Melanocyte of skin (primary cell): ENCODE measurements around the gene CHID1. TPM values are rescaled to one million over a fixed set of nuclear protein-coding genes. Genes with fewer than 3 reads are reported as not detected.

Experiments
- small RNA-seq, 2 donors: library from RNA; depleted of rRNA; stranded (forward); fragments of <200 nt; gene quantifications; one replicate each; pipeline ENCODE3, GENCODE V24; 2012
- total RNA-seq, 2 donors: library from RNA; depleted of rRNA; stranded (reverse); fragments of >200 nt; gene quantifications; 2 replicates each; pipeline ENCODE4 v1.2.3, GENCODE V29; 2012

CHID1 gene
- 10 to 100 TPM; 20.6 to 39.3 TPM for total RNA-seq

DNA sequence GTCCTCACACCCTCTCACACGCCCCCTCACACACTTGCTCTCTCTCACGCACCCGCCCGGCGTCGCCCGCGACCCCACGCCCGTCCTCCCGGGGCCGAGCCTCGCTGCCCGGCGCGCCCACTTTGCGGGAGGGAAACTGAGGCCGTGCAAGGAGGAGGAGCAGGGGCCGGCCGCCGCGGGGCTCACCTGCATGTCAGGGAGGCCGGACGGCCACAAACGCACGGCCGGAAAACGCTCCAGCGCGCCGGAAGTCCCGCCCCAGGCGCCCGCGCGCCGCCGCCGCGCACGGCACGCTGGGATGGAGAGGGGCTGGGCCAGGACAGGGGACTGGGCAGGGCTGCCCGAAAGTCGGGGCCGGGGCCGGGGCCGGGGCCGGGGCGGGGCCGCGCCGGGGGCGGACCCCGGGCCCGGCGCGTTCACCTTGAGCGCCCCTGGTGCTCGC, at the start of gene CHID1:
Gene CHID1 (minus strand): TSS at position 222 of the 442 bp plus-strand sequence. CDS start 5,994 bp downstream, outside the sequence.

GRCh38 chr11:925496-926301, 15.1 kb upstream of the CHID1 start, which contains the start of gene AP2A2:
TSS of gene AP2A2 (plus strand) at chr11:925870. CDS start at chr11:926022, 152 bp downstream.

DNA sequence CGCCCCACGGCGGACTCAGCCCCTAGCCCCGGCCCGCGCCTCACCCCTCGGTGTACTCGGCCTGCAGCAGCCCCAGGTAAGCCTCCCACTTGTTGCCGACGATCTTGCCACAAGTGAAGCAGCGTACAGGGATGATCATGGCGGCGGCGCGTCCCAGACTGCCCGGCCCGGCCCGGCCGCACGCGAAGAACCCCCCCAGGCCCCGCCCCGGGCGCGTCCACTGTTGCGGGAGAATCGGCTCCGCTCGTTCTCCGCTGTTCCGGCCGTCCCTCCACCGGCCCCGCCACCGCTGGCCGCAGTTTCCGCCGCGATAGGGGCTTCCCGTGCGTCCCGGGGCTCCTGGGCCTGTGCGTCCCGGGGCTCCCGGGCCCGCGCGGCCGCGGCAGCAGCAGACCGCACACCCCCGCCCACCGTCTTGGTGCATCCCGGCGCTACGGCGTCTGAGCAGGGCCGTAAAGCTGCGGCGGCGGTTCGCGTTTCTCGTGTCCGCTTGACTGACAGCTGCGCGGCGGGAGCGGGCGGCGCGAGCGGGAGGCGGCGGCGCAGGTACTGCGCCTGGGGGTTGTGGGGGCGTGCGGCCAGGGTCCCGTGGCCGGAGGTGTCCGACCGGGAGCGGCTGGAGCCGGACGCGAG, 68.1 kb downstream of the CHID1 start, which contains the start of the genes POLR2L and TSPAN4:
Gene POLR2L (minus strand): TSS at position 160 of the 633 bp plus-strand sequence. CDS start 21 bp downstream, at position 139.
Gene TSPAN4 (plus strand): TSS at position 483 of the 633 bp plus-strand sequence. CDS start 7,453 bp downstream, outside the sequence.

DNA sequence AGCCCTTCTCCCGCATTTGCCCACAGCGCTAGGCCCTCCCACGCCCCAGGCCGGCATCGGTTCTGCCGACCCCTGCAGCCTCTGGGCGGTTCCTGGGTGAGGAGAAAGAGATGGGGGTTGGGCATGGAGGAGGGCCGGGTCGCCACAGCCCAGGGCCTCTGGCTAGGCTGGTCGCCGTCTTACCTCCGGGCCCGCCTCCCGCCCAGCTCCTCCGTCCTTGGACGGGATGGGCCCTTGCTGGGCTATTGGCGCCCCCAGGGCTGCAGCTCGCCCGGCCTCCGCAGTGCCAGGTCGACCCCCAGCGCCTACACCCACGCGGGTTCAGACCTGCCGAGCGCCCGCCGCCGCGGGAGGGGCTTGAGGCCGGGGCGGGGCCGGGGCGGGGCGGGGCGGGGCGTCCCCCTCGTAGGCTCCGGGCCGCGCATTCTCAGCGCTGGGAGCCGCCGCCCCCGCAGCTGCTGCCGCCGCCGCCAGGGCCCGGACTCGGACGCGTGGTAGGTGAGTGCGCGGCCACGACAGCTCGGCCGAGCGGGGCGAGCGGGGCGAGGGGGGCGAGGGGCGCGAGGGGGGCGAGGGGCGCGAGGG, 78.0 kb downstream of the CHID1 start, which contains the start of gene CD151:
Gene CD151 (plus strand): TSS at position 424 of the 585 bp plus-strand sequence. CDS start 3,118 bp downstream, outside the sequence.

DNA sequence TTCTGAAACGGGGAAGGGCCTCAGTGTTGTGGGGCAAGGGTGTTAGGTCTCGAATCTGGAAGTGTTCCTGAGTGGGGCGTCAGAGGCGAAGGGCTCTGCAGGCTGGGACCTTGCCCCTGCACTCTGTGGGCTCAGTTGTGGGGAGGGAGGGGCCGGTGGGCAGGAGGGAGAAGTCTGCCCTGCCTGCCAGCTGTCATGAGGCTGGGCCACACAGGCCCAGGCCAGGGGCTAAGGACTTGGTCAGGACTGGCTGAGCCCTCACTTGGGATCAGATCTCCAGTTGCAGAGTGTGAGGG, 82.8 kb downstream of the CHID1 start, which contains the start of gene CRACR2B:
Gene CRACR2B (plus strand): TSS at position 23 of the 296 bp plus-strand sequence. CDS start 689 bp downstream, outside the sequence.

GRCh38 chr11:818396-819128, 92.0 kb downstream of the CHID1 start, which contains the start of gene PNPLA2:
TSS of gene PNPLA2 (plus strand) at chr11:818914. CDS start at chr11:819719, 805 bp downstream.

Small RNAs within 50 kb of the gene (small RNA-seq; reads per million reads assigned to genes)
- gene RNU6-1025P, result 0 reads per million in 2 donors

Other genes with a start within 250 kb of the CHID1 start
- 10 to 100 TPM; 39.3 to 53.7 TPM for gene DEAF1, start 215.6 kb downstream of the CHID1 start, total RNA-seq
- 10 to 100 TPM in 1 of 2 donors, 1 to 10 TPM in 1; 7.0 to 15.1 TPM for gene TMEM80, start 215.0 kb downstream of the CHID1 start, total RNA-seq
- 10 to 100 TPM; 26.3 to 30.6 TPM for gene EPS8L2, start 204.6 kb downstream of the CHID1 start, total RNA-seq
- gene TALDO1, start 163.3 kb downstream of the CHID1 start, total RNA-seq, result 100 to 1,000 TPM; 249 to 377 TPM
- 10 to 100 TPM; 34.0 to 42.0 TPM for gene GATD1, start 133.3 kb downstream of the CHID1 start, total RNA-seq
- gene CEND1, start 120.7 kb downstream of the CHID1 start, total RNA-seq, result not detected
- gene SLC25A22, start 112.5 kb downstream of the CHID1 start, total RNA-seq, result 10 to 100 TPM in 1 of 2 donors, 1 to 10 TPM in 1; 8.6 to 24.3 TPM
- gene PIDD1, start 105.6 kb downstream of the CHID1 start, total RNA-seq, result 1 to 10 TPM; 5.9 to 7.3 TPM
- 100 to 1,000 TPM; 243 to 415 TPM for gene RPLP2, start 100.8 kb downstream of the CHID1 start, total RNA-seq
- 10 to 100 TPM; 20.0 to 21.0 TPM for gene PNPLA2, start 91.9 kb downstream of the CHID1 start, total RNA-seq
- gene CRACR2B, start 82.9 kb downstream of the CHID1 start, total RNA-seq, result under 1 TPM in 1 of 2 donors, not detected in 1; 0.67 TPM
- 100 to 1,000 TPM; 125 to 137 TPM for gene CD151, start 77.9 kb downstream of the CHID1 start, total RNA-seq
- gene POLR2L, start 68.3 kb downstream of the CHID1 start, total RNA-seq, result 100 to 1,000 TPM in 1 of 2 donors, 10 to 100 TPM in 1; 76.7 to 109 TPM
- gene TSPAN4, start 68.0 kb downstream of the CHID1 start, total RNA-seq, result 100 to 1,000 TPM; 119 to 179 TPM
- gene AP2A2, start 15.1 kb upstream of the CHID1 start, total RNA-seq, result 10 to 100 TPM; 31.3 to 37.2 TPM
- gene MUC6, start 125.9 kb upstream of the CHID1 start, total RNA-seq, result not detected
- gene MUC2, start 164.1 kb upstream of the CHID1 start, total RNA-seq, result not detected
- gene MUC5AC, start 247.1 kb upstream of the CHID1 start, total RNA-seq, result not detected